K562 (cell line): ENCODE data around the gene DNA2. TPM values are rescaled to one million over a fixed set of nuclear protein-coding genes. Genes with fewer than 3 reads are reported as not detected.

Experiments
- ATAC-seq: fragments of 200-7000 bp; cut with Tn5 transposase; 3 replicates; pipeline ENCODE4 v1.9.1; 2020; ENCODE audit warnings: moderate library complexity
- BruUV-seq: library from RNA; stranded (reverse); fragments of 400-500 nt; replicated peaks from 2 replicates; lab custom pipeline; 2021; lab: Mats Ljungman, UMichigan
- CTCF ChIA-PET: fragments of 300-600 bp; formaldehyde crosslinking; extraction: SDS; loops from one replicate; lab custom pipeline; 2021; ENCODE audit warnings: low intra/inter-chr PET ratio; lab: Yijun Ruan, JAX
- POLR2A ChIA-PET: fragments of 300-600, 350-650 bp; sonication (Branson Sonifier 250); formaldehyde crosslinking; extraction: SDS; loops from one replicate; lab custom pipeline; 2021; ENCODE audit warnings: antibody characterized with exemption, inconsistent platforms; lab: Yijun Ruan, JAX
- DNase-seq, 4 experiments: peaks; one replicate each; pipeline versions ENCODE4 v3.0.0 to v3.0.0-alpha.2; 2011 to 2018; ENCODE audit warnings: low spot score in 3 of 4, mixed read lengths in 3 of 4; ENCODE audit errors: extremely low read depth in 1 of 4
- FAIRE-seq: peaks from 2 replicates; lab custom pipeline; 2011; peaks lifted over from hg19 to GRCh38; lab: Jason Lieb, UNC
- H2AFZ ChIP-seq: 2 replicates; pipeline ENCODE4 v1.6.0; 2011; ENCODE audit warnings: low read depth, low read length, control low read depth, inconsistent platforms
- H3K27ac ChIP-seq: fragments of 200-600 bp; 3 replicates; pipeline ENCODE4 v1.8.0; 2011; ENCODE audit warnings: low read depth, mild to moderate bottlenecking, control low read depth, inconsistent platforms, low read length, moderate library complexity, mixed read lengths; ENCODE audit errors: extremely low read depth
- H3K27me3 ChIP-seq, 2 experiments: fragments of 300-600 bp in 1 of 2; 2 replicates in 1 of 2; 3 replicates in 1 of 2; pipeline versions ENCODE4 v1.6.0 to v1.8.0; 2011; ENCODE audit warnings: inconsistent platforms in 2 of 2, low read length in 2 of 2, mild to moderate bottlenecking in 1 of 2, mixed read lengths in 1 of 2, moderate library complexity in 1 of 2; ENCODE audit not compliant: control insufficient read depth in 2 of 2, insufficient read depth in 2 of 2
- H3K36me3 ChIP-seq: fragments of 300-600 bp; 3 replicates; pipeline ENCODE4 v1.8.0; 2011; ENCODE audit warnings: mild to moderate bottlenecking, low read length, inconsistent platforms; ENCODE audit not compliant: control insufficient read depth, insufficient read depth
- H3K4me1 ChIP-seq, 2 experiments: fragments of 200-600 bp in 1 of 2; replicated peaks in 1 of 2; 2 replicates in 1 of 2; 3 replicates in 1 of 2; pipeline versions ENCODE4 v1.5.1 to v1.8.0; 2011; ENCODE audit warnings: inconsistent platforms in 2 of 2, low read length in 2 of 2, mild to moderate bottlenecking in 1 of 2, mixed read lengths in 1 of 2, moderate library complexity in 1 of 2; ENCODE audit not compliant: control insufficient read depth in 2 of 2, insufficient read depth in 2 of 2
- H3K4me2 ChIP-seq: 2 replicates; pipeline ENCODE4 v1.6.1; 2011; ENCODE audit warnings: low read length, control low read depth, inconsistent platforms, mixed read lengths; ENCODE audit not compliant: insufficient read depth
- H3K4me3 ChIP-seq: fragments of 200-600 bp; sonication (generic), shearing (Covaris generic); 2 replicates; pipeline ENCODE4 v1.5.1; 2016; ENCODE audit warnings: control low read depth, inconsistent platforms
- H3K79me2 ChIP-seq: fragments of 200-600 bp; 3 replicates; pipeline ENCODE4 v1.8.0; 2011; ENCODE audit warnings: low read length, inconsistent platforms; ENCODE audit not compliant: control insufficient read depth, insufficient read depth
- H3K9ac ChIP-seq, 2 experiments: 2 replicates each; pipeline versions ENCODE4 v1.6.0 to v1.6.1; 2011; ENCODE audit warnings: low read depth in 2 of 2, low read length in 2 of 2, control low read depth in 1 of 2, inconsistent platforms in 1 of 2, mild to moderate bottlenecking in 1 of 2, mixed read lengths in 1 of 2; ENCODE audit not compliant: insufficient read depth in 1 of 2
- H3K9me1 ChIP-seq: one replicate; pipeline ENCODE4 v1.6.0; 2011; ENCODE audit warnings: inconsistent platforms, mild to moderate bottlenecking, low read length, moderate library complexity; ENCODE audit not compliant: control insufficient read depth, insufficient read depth
- H3K9me3 ChIP-seq: replicated peaks from 2 replicates; pipeline ENCODE4 v1.5.1; 2011; ENCODE audit warnings: low read depth, low read length, inconsistent platforms; ENCODE audit not compliant: control insufficient read depth, insufficient read depth
- H4K20me1 ChIP-seq: replicated peaks from 2 replicates; pipeline ENCODE4 v1.6.1; 2011; ENCODE audit warnings: low read length, inconsistent platforms, mixed read lengths; ENCODE audit not compliant: control insufficient read depth, insufficient read depth
- BRD4 ChIP-seq: fragments of 200-600 bp; sonication (generic); IDR thresholded peaks from 2 replicates; pipeline ENCODE4 v1.6.1; 2017; ENCODE audit warnings: inconsistent platforms
- DNMT1 ChIP-seq: fragments of 450-650 bp; IDR thresholded peaks from 2 replicates; pipeline ENCODE4 v1.6.1; 2016; ENCODE audit warnings: antibody characterized with exemption, mild to moderate bottlenecking
- ETV6 ChIP-seq, 3 experiments: fragments of 150-350 bp in 1 of 3; sonication (generic) in 1 of 3; formaldehyde crosslinking in 1 of 3; IDR thresholded peaks; 2 replicates each; pipeline versions ENCODE4 v1.6.1 to v1.8.0; 2014 to 2022; ENCODE audit warnings: borderline replicate concordance in 2 of 3, low read depth in 2 of 3, antibody characterized with exemption in 1 of 3, low read length in 1 of 3, mild to moderate bottlenecking in 1 of 3, missing genetic modification reagents in 1 of 3
- HDAC1 ChIP-seq, 2 experiments: fragments of 450-650 bp; IDR thresholded peaks; 2 replicates each; pipeline ENCODE4 v1.6.1; 2016 to 2017; ENCODE audit warnings: inconsistent platforms in 1 of 2, mild to moderate bottlenecking in 1 of 2, moderate library complexity in 1 of 2
- HIVEP1 ChIP-seq: fragments of 250-450 bp; sonication (Bioruptor Pico); IDR thresholded peaks from 2 replicates; pipeline ENCODE4 v1.4.0; 2020; ENCODE audit warnings: mild to moderate bottlenecking
- IFI16 ChIP-seq: fragments of 250-450 bp; sonication (Bioruptor Pico); IDR thresholded peaks from 2 replicates; pipeline ENCODE4 v2.1.2; 2022; ENCODE audit warnings: mild to moderate bottlenecking, inconsistent platforms
- KLF13 ChIP-seq: fragments of 450-650 bp; IDR thresholded peaks from 2 replicates; pipeline ENCODE4 v1.6.1; 2016; ENCODE audit warnings: missing genetic modification characterization, low read depth, mild to moderate bottlenecking, missing compliant biosample characterization, moderate library complexity, borderline replicate concordance
- KLF16 ChIP-seq: IDR thresholded peaks from 2 replicates; pipeline ENCODE4 v1.6.1; 2016; ENCODE audit warnings: antibody characterized with exemption
- MYC ChIP-seq, 2 experiments: fragments of 250-450 bp in 1 of 2; sonication (Bioruptor Pico) in 1 of 2; IDR thresholded peaks; 2 replicates each; pipeline versions ENCODE4 v1.5.1 to v1.6.1; 2012 to 2021; ENCODE audit warnings: low read depth in 2 of 2, borderline replicate concordance in 1 of 2, improper control_type of control experiment in 1 of 2, low read length in 1 of 2, mild to moderate bottlenecking in 1 of 2, moderate library complexity in 1 of 2
- RFX7 ChIP-seq: fragments of 250-450 bp; sonication (Bioruptor Pico); IDR thresholded peaks from 2 replicates; pipeline ENCODE4 v1.5.1; 2021; ENCODE audit warnings: mild to moderate bottlenecking
- SMARCA4 ChIP-seq: fragments of 450-650 bp; IDR thresholded peaks from 2 replicates; pipeline ENCODE4 v1.6.1; 2016
- SMARCB1 ChIP-seq: IDR thresholded peaks from 2 replicates; pipeline ENCODE4 v1.6.1; 2011; ENCODE audit warnings: improper control_type of control experiment, low read depth; ENCODE audit not compliant: insufficient read length
- SRSF1 ChIP-seq: fragments of 200-400 bp; formaldehyde crosslinking; IDR thresholded peaks from 2 replicates; pipeline ENCODE4 v1.6.1; 2017; ENCODE audit warnings: mild to moderate bottlenecking, low read depth, low read length, moderate library complexity
- YY1 ChIP-seq, 3 experiments: IDR thresholded peaks; 2 replicates each; pipeline ENCODE4 v1.6.1; 2011; ENCODE audit warnings: low read length in 2 of 3, mild to moderate bottlenecking in 2 of 3, moderate library complexity in 2 of 3, borderline replicate concordance in 1 of 3, control low read depth in 1 of 3, low read depth in 1 of 3; ENCODE audit not compliant: insufficient read depth in 3 of 3, insufficient replicate concordance in 2 of 3, control insufficient read depth in 1 of 3, insufficient read length in 1 of 3; ENCODE audit errors: extremely low read depth in 1 of 3
- ZBTB17 ChIP-seq: fragments of 450-650 bp; formaldehyde crosslinking; IDR thresholded peaks from 2 replicates; pipeline ENCODE4 v1.4.0; 2020; ENCODE audit warnings: mild to moderate bottlenecking
- ZNF316 ChIP-seq: fragments of 450-650 bp; IDR thresholded peaks from 2 replicates; pipeline ENCODE4 v1.6.1; 2016
- ZNF584 ChIP-seq: fragments of 200-800 bp; sonication (Bioruptor generic); IDR thresholded peaks from 2 replicates; pipeline ENCODE4 v1.6.1; 2016; ENCODE audit warnings: low read depth, mild to moderate bottlenecking, missing genetic modification characterization, missing compliant biosample characterization
- ZNF586 ChIP-seq: fragments of 450-650 bp; formaldehyde crosslinking; conservative IDR thresholded peaks from 2 replicates; pipeline ENCODE4 v1.4.0; 2020; ENCODE audit warnings: mild to moderate bottlenecking, moderate library complexity
- ZNF695 ChIP-seq: fragments of 450-650 bp; formaldehyde crosslinking; IDR thresholded peaks from 2 replicates; pipeline ENCODE4 v1.4.0; 2020; ENCODE audit warnings: mild to moderate bottlenecking, moderate library complexity
- ZNF766 ChIP-seq: fragments of 200-800 bp; sonication (Bioruptor generic); conservative IDR thresholded peaks from 2 replicates; pipeline ENCODE4 v1.6.1; 2016; ENCODE audit warnings: missing genetic modification characterization, missing compliant biosample characterization
- ZNF785 ChIP-seq: fragments of 250-450 bp; sonication (Bioruptor Pico); IDR thresholded peaks from 2 replicates; pipeline ENCODE4 v1.4.0; 2020; ENCODE audit warnings: mild to moderate bottlenecking
- WGBS: fragments of 100-300 bp; shearing (Covaris generic); methylation state at CpG from one replicate; pipeline ENCODE4 v1.1.6; 2016; ENCODE audit warnings: low coverage, mixed read lengths; ENCODE audit not compliant: insufficient coverage; ENCODE audit errors: missing lambda C conversion rate; 5-methylcytosine and 5-hydroxymethylcytosine counted together
- in situ Hi-C: fragments of 300-500 bp; cut with MboI; formaldehyde crosslinking; loops from 4 replicates; pipeline ENCODE4 v1.15.0; 2018; ENCODE audit warnings: inconsistent platforms, mixed read lengths
- intact Hi-C: fragments of 100-400 bp; cut with micrococcal nuclease; formaldehyde crosslinking; loops from 2 replicates; pipeline ENCODE4 v1.14.2; 2022
- polyA plus RNA-seq, 8 experiments: library from polyadenylated mRNA; depleted of rRNA in 4 of 8; stranded (reverse) in 5 of 8; unstranded in 3 of 8; fragments of >200 nt; fragmentation: Nextera tagmentation in 2 of 8; fragmentation: Illumina TruSeq in 1 of 8; extraction: Ambion mirVana in 2 of 8; extraction: Trizol in 1 of 8; gene quantifications; 2 replicates each; pipeline versions ENCODE4 v1.2.1 to v1.2.3, GENCODE V29; 2011 to 2014; ENCODE audit warnings: inconsistent platforms in 1 of 8, missing spikeins in 1 of 8
- total RNA-seq, 7 experiments: library from RNA; depleted of rRNA in 6 of 7; stranded (reverse); fragments of >200 nt in 6 of 7; fragmentation: Illumina TruSeq in 2 of 7; extraction: Trizol in 2 of 7; gene quantifications; 2 replicates each; pipeline versions ENCODE4 v1.2.1 to v1.2.3, GENCODE V29; 2011 to 2021; ENCODE audit warnings: low replicate concordance in 1 of 7

DNA2 gene
- total and polyA plus RNA-seq, 9 of the 15 experiments (the other 6 are each of a cell fraction or from before 2014, with no cell fraction given) = 24.6 to 51.4 (median 40.8) TPM

- ChIA-PET CTCF (no interaction called here), POLR2A (interaction anchor here (2.3 kb wide), 1 partner anchor 14 kb away, joined by 6 read pairs; no protein-coding TSS in a partner anchor)
- H3K79me2 ChIP-seq = peaks cover 48% of the 10 kb centered on the region
- no TSS peak for BruUV-seq
- H3K4me1 ChIP-seq = peaks cover 9 to 11% of the 10 kb centered on the region in 2 experiments; a peak in 4 of 5 replicates
- DNase-seq = peak in 1 of 4 experiments; percentile 30
- H3K9me1 ChIP-seq = no peaks in the 10 kb centered on the region
- TF ChIP-seq KLF16 (no peak), SMARCB1 (peak; percentile 87), YY1 (IDR thresholded peaks at IDR 0.05; ENCODE audit: borderline replicate concordance in 1 of 3, control insufficient read depth in 1 of 3, extremely low read depth in 1 of 3, insufficient read depth in 3 of 3, insufficient read length in 1 of 3, insufficient replicate concordance in 2 of 3, low read depth in 1 of 3, low read length in 2 of 3) (peak in 1 of 3 experiments; percentile 38), ZBTB17 (CRISPR knock-in tag) (no peak), BRD4 (0 out of 2 replicates have a peak, but pooled peaks have one; percentile 34), ZNF766 (no peak), KLF13 (tag) (no peak), ZNF586 (CRISPR knock-in tag) (no peak), RFX7 (CRISPR knock-in tag) (no peak), ZNF316 (no peak), HDAC1 (IDR thresholded peaks at IDR 0.05) (0 out of 4 replicates have a peak, but pooled peaks of 1 of the 2 experiments have one; percentile 10), ZNF584 (0 out of 2 replicates have a peak, but pooled peaks have one; percentile 38), ETV6 (IDR thresholded peaks at IDR 0.05; ENCODE audit: borderline replicate concordance in 1 of 2, low read depth in 2 of 2, low read length in 1 of 2) (no peak), ETV6 (CRISPR knock-in tag; IDR thresholded peaks at IDR 0.05; ENCODE audit: borderline replicate concordance) (no peak), SMARCA4 (peak; percentile 31; the same call in 1 of the 2 replicates), HIVEP1 (CRISPR knock-in tag) (no peak), IFI16 (CRISPR knock-in tag) (0 out of 2 replicates have a peak, but pooled peaks have one; percentile 26), DNMT1 (no peak), SRSF1 (no peak), ZNF785 (no peak), MYC (IDR thresholded peaks at IDR 0.05; ENCODE audit: low read depth, low read length) (no peak), MYC (CRISPR knock-in tag; IDR thresholded peaks at IDR 0.05; ENCODE audit: borderline replicate concordance, low read depth) (no peak), ZNF695 (CRISPR knock-in tag) (no peak)
- no peaks in the 10 kb centered on the region for H3K27me3 ChIP-seq
- in situ Hi-C loops (no loop called here), intact Hi-C loops (loop anchor here (2.0 kb wide), 1 partner anchor 57 kb away; the partner anchor contains the start of gene SLC25A16)
- H3K9ac ChIP-seq = peak overlapping the region; percentile 62 to 90
- H3K4me2 ChIP-seq = peak overlapping the region; percentile 87
- H3K9me3 ChIP-seq = no peaks in the 10 kb centered on the region
- FAIRE-seq = no peak
- peak overlapping the region; percentile 89 for H3K27ac ChIP-seq
- peaks cover 48% of the 10 kb centered on the region for H3K36me3 ChIP-seq
- H3K4me3 ChIP-seq = peak overlapping the region; percentile 60
- 2% methylated on average over 6 of the region's 6 CpGs for WGBS
- peak overlapping the region; percentile 2; the same call in 1 of the 2 replicates for H2AFZ ChIP-seq
- no peaks in the 10 kb centered on the region for H4K20me1 ChIP-seq
- ATAC-seq = peak; percentile 28
These were observed 1.5 kb downstream of the DNA2 start for GRCh38 chr10:68470300-68470699.
